ENCODE measurements around the gene COL8A2. TPM values are rescaled to one million over a fixed set of nuclear protein-coding genes. Genes with fewer than 3 reads are reported as not detected.

Gene COL8A2
- total RNA-seq, 1 donor from 2014 or later: 1.2 TPM

GRCh38 chr1:36144413-36144812 is 19.4 kb upstream of the COL8A2 start:
- DNase-seq (ENCODE audit: low read depth): no peak
- H3K4me3 ChIP-seq (ENCODE audit: low read depth, low read length): no peak overlapping the region
- H3K27me3 ChIP-seq (ENCODE audit: control insufficient read depth, insufficient read depth, low read length): no peaks in the 10 kb centered on the region
- TF ChIP-seq CTCF (IDR thresholded peaks at IDR 0.05; ENCODE audit: insufficient read depth, low read length, poor library complexity, severe bottlenecking): no peak
- no peaks in the 10 kb centered on the region for H3K36me3 ChIP-seq (ENCODE audit: control insufficient read depth, insufficient read depth, low read length)

- TF ChIP-seq CTCF (IDR thresholded peaks at IDR 0.05; ENCODE audit: insufficient read depth, low read length, poor library complexity, severe bottlenecking): no peak
Observed at GRCh38 chr1:36143424-36143823, 18.4 kb upstream of the COL8A2 start.

GRCh38 chr1:36142121-36142520 is 17.1 kb upstream of the COL8A2 start:
- no peak for TF ChIP-seq CTCF (IDR thresholded peaks at IDR 0.05; ENCODE audit: insufficient read depth, low read length, poor library complexity, severe bottlenecking)
- H3K36me3 ChIP-seq (ENCODE audit: control insufficient read depth, insufficient read depth, low read length): peaks cover 3% of the 10 kb centered on the region
- DNase-seq (ENCODE audit: low read depth): no peak
- no peaks in the 10 kb centered on the region for H3K27me3 ChIP-seq (ENCODE audit: control insufficient read depth, insufficient read depth, low read length)
- no peak overlapping the region for H3K4me3 ChIP-seq (ENCODE audit: low read depth, low read length)

More at GRCh38 chr1:36143424-36143823, 18.4 kb upstream of the COL8A2 start:
- H3K36me3 ChIP-seq (ENCODE audit: control insufficient read depth, insufficient read depth, low read length): no peaks in the 10 kb centered on the region
- DNase-seq (ENCODE audit: low read depth): no peak
- H3K27me3 ChIP-seq (ENCODE audit: control insufficient read depth, insufficient read depth, low read length): no peaks in the 10 kb centered on the region
- H3K4me3 ChIP-seq (ENCODE audit: low read depth, low read length): no peak overlapping the region

GRCh38 chr1:36139521-36139920 is 14.5 kb upstream of the COL8A2 start:
- TF ChIP-seq CTCF (IDR thresholded peaks at IDR 0.05; ENCODE audit: insufficient read depth, low read length, poor library complexity, severe bottlenecking): no peak
- no peak overlapping the region for H3K4me3 ChIP-seq (ENCODE audit: low read depth, low read length)
- no peak for DNase-seq (ENCODE audit: low read depth)
- H3K27me3 ChIP-seq (ENCODE audit: control insufficient read depth, insufficient read depth, low read length): no peaks in the 10 kb centered on the region
- peaks cover 3% of the 10 kb centered on the region for H3K36me3 ChIP-seq (ENCODE audit: control insufficient read depth, insufficient read depth, low read length)

GRCh38 chr1:36137776-36138175 is 12.8 kb upstream of the COL8A2 start:
- Histone ChIP-seq H3K4me3 (ENCODE audit: low read depth, low read length) (no peak overlapping the region), H3K27me3 (ENCODE audit: control insufficient read depth, insufficient read depth, low read length) (no peaks in the 10 kb centered on the region), H3K36me3 (ENCODE audit: control insufficient read depth, insufficient read depth, low read length) (peaks cover 3% of the 10 kb centered on the region)
- TF ChIP-seq CTCF (IDR thresholded peaks at IDR 0.05; ENCODE audit: insufficient read depth, low read length, poor library complexity, severe bottlenecking): no peak
- DNase-seq (ENCODE audit: low read depth): no peak

- Histone ChIP-seq H3K4me3 (ENCODE audit: low read depth, low read length) (no peak overlapping the region), H3K27me3 (ENCODE audit: control insufficient read depth, insufficient read depth, low read length) (no peaks in the 10 kb centered on the region), H3K36me3 (ENCODE audit: control insufficient read depth, insufficient read depth, low read length) (peaks cover 3% of the 10 kb centered on the region)
- no peak for TF ChIP-seq CTCF (IDR thresholded peaks at IDR 0.05; ENCODE audit: insufficient read depth, low read length, poor library complexity, severe bottlenecking)
- no peak for DNase-seq (ENCODE audit: low read depth)
Observed at GRCh38 chr1:36137226-36137625, 12.2 kb upstream of the COL8A2 start.

Data from kidney epithelial cell (primary cell).